ENCODE results near the gene MYRIP. TPM values are rescaled to one million over a fixed set of nuclear protein-coding genes. Genes with fewer than 3 reads are reported as not detected.

MYRIP gene
- total and polyA plus RNA-seq, 10 of the 15 experiments (the other 5 are each of a cell fraction or from before 2014, with no cell fraction given): 0.03 to 0.08 (median 0.04) TPM; not detected in 6

DNA sequence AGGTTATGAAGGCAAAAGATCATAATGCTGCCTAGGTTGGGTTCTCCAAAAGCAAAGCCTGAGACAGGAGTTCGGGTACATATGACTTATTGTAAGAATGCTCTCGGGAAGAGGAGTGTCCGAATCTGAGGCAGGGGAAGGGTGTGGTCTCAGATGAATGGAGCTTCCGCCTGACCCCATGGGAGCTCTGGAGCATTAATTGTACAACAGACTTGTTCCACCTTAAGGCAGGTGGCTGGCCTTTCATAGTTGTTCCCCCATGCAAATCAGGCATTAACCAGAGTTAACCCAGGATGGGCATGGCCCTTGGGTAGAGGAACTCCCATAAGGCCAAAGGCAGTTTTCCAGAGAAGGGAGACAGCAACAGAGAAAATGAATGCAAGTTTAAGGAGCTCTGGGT is 170.6 kb downstream of the MYRIP start:
- BruUV-seq (replicated peaks): no TSS peak
- no peak overlapping the region for H3K9ac ChIP-seq (ENCODE audit: control insufficient read depth, insufficient read depth, low read length)

More for the DNA sequence above, 170.6 kb downstream of the MYRIP start:
- in situ Hi-C loops (cut with MboI) (loop anchor here (10.0 kb wide), 1 partner anchor 275 kb away; no protein-coding TSS in a partner anchor), intact Hi-C loops (cut with micrococcal nuclease; ENCODE audit: unreplicated experiment) (no loop called here)
- FAIRE-seq: no peak
- no peak for DNase-seq (ENCODE audit: low read depth, low spot score)
- 8% methylated on average over 4 of the region's 4 CpGs for WGBS (ENCODE audit: insufficient coverage, insufficient replicate concordance, low lambda C conversion rate, missing lambda C conversion rate)
- H2AFZ ChIP-seq (ENCODE audit: control insufficient read depth, low read depth, low read length): no peak overlapping the region
- RAD21 ChIA-PET (ENCODE audit: unreplicated experiment): no interaction called here
- no peaks in the 10 kb centered on the region for H3K36me3 ChIP-seq (ENCODE audit: control insufficient read depth in 2 of 2, insufficient read depth in 2 of 2, low read length in 1 of 2)
- H3K27me3 ChIP-seq (replicated peaks in 1 of 2; ENCODE audit: control insufficient read depth in 2 of 2, insufficient read depth in 2 of 2, low read length in 1 of 2): no peaks in the 10 kb centered on the region
- no peak overlapping the region for H3K27ac ChIP-seq (ENCODE audit: control insufficient read depth, insufficient read depth)
- H3K4me3 ChIP-seq: no peak overlapping the region
- ATAC-seq: no peak
- no peaks in the 10 kb centered on the region for H3K4me1 ChIP-seq (ENCODE audit: control insufficient read depth, insufficient read depth, low read length)
- TF ChIP-seq RCOR1 (conservative IDR thresholded peaks at IDR 0.05; ENCODE audit: low read depth, low read length) (no peak), ZBTB33 (IDR thresholded peaks at IDR 0.05) (no peak), CEBPB (IDR thresholded peaks at IDR 0.05; ENCODE audit: borderline replicate concordance in 1 of 2, low read depth in 2 of 2, low read length in 2 of 2) (no peak), HDAC2 (IDR thresholded peaks at IDR 0.05) (no peak), TCF12 (IDR thresholded peaks at IDR 0.05; ENCODE audit: low read depth, low read length) (no peak), ZNF274 (IDR thresholded peaks at IDR 0.05; ENCODE audit: insufficient read depth, insufficient read length) (no peak), SPI1 (IDR thresholded peaks at IDR 0.05; ENCODE audit: borderline replicate concordance, insufficient read depth, low read depth, low read length) (no peak), KDM1A (IDR thresholded peaks at IDR 0.05; ENCODE audit: borderline replicate concordance) (no peak), CHD2 (IDR thresholded peaks at IDR 0.05; ENCODE audit: borderline replicate concordance, low read depth, low read length) (no peak), EP300 (IDR thresholded peaks at IDR 0.05; ENCODE audit: borderline replicate concordance in 1 of 2, control insufficient read depth in 1 of 2, low read depth in 2 of 2, low read length in 2 of 2) (no peak), STAT1 (conservative IDR thresholded peaks at IDR 0.05) (no peak), DPF2 (IDR thresholded peaks at IDR 0.05) (no peak), MEF2A (IDR thresholded peaks at IDR 0.05; ENCODE audit: insufficient read depth, low read depth, low read length) (no peak), RAD21 (IDR thresholded peaks at IDR 0.05; ENCODE audit: insufficient read depth, low read depth, low read length) (no peak), BACH1 (IDR thresholded peaks at IDR 0.05; ENCODE audit: borderline replicate concordance) (no peak), NFXL1 (IDR thresholded peaks at IDR 0.05; ENCODE audit: borderline replicate concordance) (no peak), IKZF1 (conservative IDR thresholded peaks at IDR 0.05) (no peak)
- H4K20me1 ChIP-seq (ENCODE audit: control insufficient read depth, insufficient read depth): no peaks in the 10 kb centered on the region
- no peak overlapping the region for H3K4me2 ChIP-seq (ENCODE audit: control insufficient read depth, insufficient read depth)
- CTCF ChIA-PET: no interaction called here
- POLR2A ChIA-PET: no interaction called here
- no peaks in the 10 kb centered on the region for H3K79me2 ChIP-seq (ENCODE audit: control insufficient read depth, insufficient read depth, low read length)
- SMC1A ChIA-PET (ENCODE audit: uncharacterized antibody, unreplicated experiment): no interaction called here
- H3K9me3 ChIP-seq (replicated peaks; ENCODE audit: control insufficient read depth, insufficient read depth, low read length): no peaks in the 10 kb centered on the region

All from GM12878 (cell line).